Astrocyte (in vitro differentiated cells and primary cell): Measurements from ENCODE around the gene CSKMT. TPM values are rescaled to one million over a fixed set of nuclear protein-coding genes. Genes with fewer than 3 reads are reported as not detected.
"Not testable (repeated sequence)": the region's sequence is repeated elsewhere in the genome, so short reads cannot be mapped to it uniquely, and the experiment has no call there.

Experiments
- DNase-seq: peaks from one replicate; pipeline ENCODE4 v3.0.0-alpha.2; 2010; ENCODE audit warnings: low read depth
- FAIRE-seq: peaks from 2 replicates; lab custom pipeline; 2011; peaks lifted over from hg19 to GRCh38; lab: Jason Lieb, UNC
- H2AFZ ChIP-seq: 2 replicates; pipeline ENCODE4 v1.6.0; 2012; ENCODE audit warnings: low read depth, low read length, inconsistent platforms
- H3K27ac ChIP-seq: 2 replicates; pipeline ENCODE4 v1.5.1; 2011; ENCODE audit warnings: low read depth, low read length, inconsistent platforms
- H3K27me3 ChIP-seq: 2 replicates; pipeline ENCODE4 v1.6.0; 2011; ENCODE audit warnings: low read length, inconsistent platforms; ENCODE audit not compliant: insufficient read depth
- H3K36me3 ChIP-seq: 2 replicates; pipeline ENCODE4 v1.5.1; 2011; ENCODE audit warnings: low read length, inconsistent platforms; ENCODE audit not compliant: insufficient read depth
- H3K4me1 ChIP-seq: 2 replicates; pipeline ENCODE4 v1.5.1; 2011; ENCODE audit warnings: low read length, inconsistent platforms; ENCODE audit not compliant: insufficient read depth
- H3K4me2 ChIP-seq: 2 replicates; pipeline ENCODE4 v1.6.0; 2012; ENCODE audit warnings: low read length, inconsistent platforms
- H3K4me3 ChIP-seq: 2 replicates; pipeline ENCODE4 v1.5.1; 2011; ENCODE audit warnings: low read depth, mild to moderate bottlenecking, low read length, inconsistent platforms; ENCODE audit not compliant: insufficient read depth
- H3K79me2 ChIP-seq: 2 replicates; pipeline ENCODE4 v1.6.0; 2012; ENCODE audit warnings: mild to moderate bottlenecking, low read length, inconsistent platforms; ENCODE audit not compliant: insufficient read depth
- H3K9ac ChIP-seq: 2 replicates; pipeline ENCODE4 v1.6.0; 2012; ENCODE audit warnings: mild to moderate bottlenecking, low read length, inconsistent platforms
- H3K9me3 ChIP-seq: 2 replicates; pipeline ENCODE4 v1.5.1; 2012; ENCODE audit warnings: low read depth, mild to moderate bottlenecking, low read length, inconsistent platforms; ENCODE audit not compliant: insufficient read depth
- H4K20me1 ChIP-seq: 2 replicates; pipeline ENCODE4 v1.6.0; 2012; ENCODE audit warnings: low read length, inconsistent platforms; ENCODE audit not compliant: insufficient read depth
- H3K27ac Mint-ChIP-seq: one replicate; pipeline ENCODE4 v1.8.0; 2021; ENCODE audit warnings: mild to moderate bottlenecking, mixed read lengths; ENCODE audit not compliant: unreplicated experiment
- H3K27me3 Mint-ChIP-seq: one replicate; pipeline ENCODE4 v1.8.0; 2021; ENCODE audit warnings: low read depth, mixed read lengths; ENCODE audit not compliant: unreplicated experiment
- H3K36me3 Mint-ChIP-seq: one replicate; pipeline ENCODE4 v1.8.0; 2021; ENCODE audit warnings: low read depth, mixed read lengths; ENCODE audit not compliant: unreplicated experiment
- H3K4me1 Mint-ChIP-seq: one replicate; pipeline ENCODE4 v1.8.0; 2021; ENCODE audit warnings: low read depth, mixed read lengths; ENCODE audit not compliant: unreplicated experiment
- H3K4me3 Mint-ChIP-seq: one replicate; pipeline ENCODE4 v1.8.0; 2021; ENCODE audit warnings: mild to moderate bottlenecking, moderate library complexity, mixed read lengths; ENCODE audit not compliant: unreplicated experiment
- H3K9me3 Mint-ChIP-seq: one replicate; pipeline ENCODE4 v1.8.0; 2021; ENCODE audit warnings: mild to moderate bottlenecking, mixed read lengths; ENCODE audit not compliant: unreplicated experiment
- EZH2 ChIP-seq: IDR thresholded peaks from 2 replicates; pipeline ENCODE4 v1.6.1; 2012; ENCODE audit warnings: mild to moderate bottlenecking, low read length, inconsistent platforms; ENCODE audit not compliant: insufficient read depth
- total RNA-seq: library from RNA; stranded (reverse); gene quantifications from 2 replicates; pipeline ENCODE4 v1.2.1, GENCODE V29; 2021
- TF ChIP-seq, protein P1 (sequence below): IDR thresholded peaks from 2 replicates; pipeline ENCODE4 v1.5.1; 2011; ENCODE audit warnings: low read depth, mild to moderate bottlenecking, inconsistent platforms, low read length, moderate library complexity; ENCODE audit not compliant: insufficient read depth

Gene CSKMT
- total RNA-seq, 1 donor from 2014 or later = 23.3 TPM

DNA sequence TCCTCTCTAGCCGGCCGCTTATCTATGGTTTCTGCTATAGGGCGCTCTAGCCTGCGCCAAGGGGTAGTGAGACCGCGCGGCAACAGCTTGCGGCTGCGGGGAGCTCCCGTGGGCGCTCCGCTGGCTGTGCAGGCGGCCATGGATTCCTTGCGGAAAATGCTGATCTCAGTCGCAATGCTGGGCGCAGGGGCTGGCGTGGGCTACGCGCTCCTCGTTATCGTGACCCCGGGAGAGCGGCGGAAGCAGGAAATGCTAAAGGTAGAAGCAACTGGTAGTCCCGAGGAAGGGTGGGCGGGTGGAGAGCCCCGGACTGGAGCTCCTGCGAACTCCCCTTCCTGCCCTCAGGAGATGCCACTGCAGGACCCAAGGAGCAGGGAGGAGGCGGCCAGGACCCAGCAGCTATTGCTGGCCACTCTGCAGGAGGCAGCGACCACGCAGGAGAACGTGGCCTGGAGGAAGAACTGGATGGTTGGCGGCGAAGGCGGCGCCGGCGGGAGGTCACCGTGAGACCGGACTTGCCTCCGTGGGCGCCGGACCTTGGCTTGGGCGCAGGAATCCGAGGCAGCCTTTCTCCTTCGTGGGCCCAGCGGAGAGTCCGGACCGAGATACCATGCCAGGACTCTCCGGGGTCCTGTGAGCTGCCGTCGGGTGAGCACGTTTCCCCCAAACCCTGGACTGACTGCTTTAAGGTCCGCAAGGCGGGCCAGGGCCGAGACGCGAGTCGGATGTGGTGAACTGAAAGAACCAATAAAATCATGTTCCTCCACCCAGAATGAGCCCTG lies 6.7 kb downstream of the CSKMT start, which contains the start of the genes LBHD1 and UQCC3:
Gene LBHD1 (minus strand): TSS at position 660 of the 782 bp plus-strand sequence. CDS start 2,236 bp downstream, outside the sequence.
Gene UQCC3 (plus strand): TSS at position 66 of the 782 bp plus-strand sequence. CDS start 73 bp downstream, at position 139.
- Mint-ChIP-seq H3K4me1 (peaks cover 10% of the 10 kb centered on the region), H3K36me3 (peaks cover 6% of the 10 kb centered on the region), H3K27me3 (no peaks in the 10 kb centered on the region), H3K9me3 (no peaks in the 10 kb centered on the region), H3K4me3 (peak within 1 kb of the TSS; percentile 92), H3K27ac (peak within 1 kb of the TSS; percentile 90)
- Histone ChIP-seq H3K27ac (peak within 1 kb of the TSS; percentile 77), H3K4me1 (peaks cover 15% of the 10 kb centered on the region), H3K36me3 (peaks cover 9% of the 10 kb centered on the region), H3K79me2 (peaks cover 56% of the 10 kb centered on the region), H2AFZ (peak within 1 kb of the TSS; percentile 74), H3K4me2 (peak within 1 kb of the TSS; percentile 94), H3K9me3 (no peaks in the 10 kb centered on the region), H3K27me3 (no peaks in the 10 kb centered on the region), H3K9ac (peak within 1 kb of the TSS; percentile 88), H3K4me3 (peak within 1 kb of the TSS; percentile 87), H4K20me1 (peaks cover 9% of the 10 kb centered on the region)
- no peak for FAIRE-seq
- DNase-seq = peak; percentile 80
- TF ChIP-seq EZH2 = no peak
- TF ChIP-seq, protein P1, sequence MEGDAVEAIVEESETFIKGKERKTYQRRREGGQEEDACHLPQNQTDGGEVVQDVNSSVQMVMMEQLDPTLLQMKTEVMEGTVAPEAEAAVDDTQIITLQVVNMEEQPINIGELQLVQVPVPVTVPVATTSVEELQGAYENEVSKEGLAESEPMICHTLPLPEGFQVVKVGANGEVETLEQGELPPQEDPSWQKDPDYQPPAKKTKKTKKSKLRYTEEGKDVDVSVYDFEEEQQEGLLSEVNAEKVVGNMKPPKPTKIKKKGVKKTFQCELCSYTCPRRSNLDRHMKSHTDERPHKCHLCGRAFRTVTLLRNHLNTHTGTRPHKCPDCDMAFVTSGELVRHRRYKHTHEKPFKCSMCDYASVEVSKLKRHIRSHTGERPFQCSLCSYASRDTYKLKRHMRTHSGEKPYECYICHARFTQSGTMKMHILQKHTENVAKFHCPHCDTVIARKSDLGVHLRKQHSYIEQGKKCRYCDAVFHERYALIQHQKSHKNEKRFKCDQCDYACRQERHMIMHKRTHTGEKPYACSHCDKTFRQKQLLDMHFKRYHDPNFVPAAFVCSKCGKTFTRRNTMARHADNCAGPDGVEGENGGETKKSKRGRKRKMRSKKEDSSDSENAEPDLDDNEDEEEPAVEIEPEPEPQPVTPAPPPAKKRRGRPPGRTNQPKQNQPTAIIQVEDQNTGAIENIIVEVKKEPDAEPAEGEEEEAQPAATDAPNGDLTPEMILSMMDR = no peak

DNA sequence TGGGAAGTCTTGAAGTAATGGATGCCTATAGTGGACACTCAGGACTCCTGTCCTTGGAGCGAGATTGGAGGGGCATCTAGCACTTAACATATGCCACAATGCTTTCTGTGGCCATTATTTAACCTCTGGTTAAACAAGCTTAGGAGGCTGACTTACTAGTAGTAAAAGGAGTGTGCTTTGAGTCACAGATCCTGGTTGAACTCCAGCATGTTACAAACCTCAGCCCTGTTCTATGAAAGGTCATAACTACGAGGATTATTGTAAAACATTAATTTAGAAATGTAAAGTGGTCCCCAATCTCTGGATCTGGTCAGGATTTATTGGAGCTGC lies 8.0 kb downstream of the CSKMT start:
- Histone ChIP-seq H3K4me1 (peaks cover 15% of the 10 kb centered on the region), H2AFZ (no peak overlapping the region), H3K27me3 (no peaks in the 10 kb centered on the region), H3K79me2 (peaks cover 57% of the 10 kb centered on the region), H4K20me1 (peaks cover 7% of the 10 kb centered on the region), H3K27ac (no peak overlapping the region), H3K4me3 (no peak overlapping the region), H3K4me2 (peak overlapping the region; percentile 94), H3K9ac (no peak overlapping the region), H3K36me3 (peaks cover 11% of the 10 kb centered on the region), H3K9me3 (no peaks in the 10 kb centered on the region)
- H3K27ac Mint-ChIP-seq = no peak overlapping the region
- peaks cover 12% of the 10 kb centered on the region for H3K4me1 Mint-ChIP-seq
- peak overlapping the region; percentile 92 for H3K4me3 Mint-ChIP-seq
- no peak for FAIRE-seq
- DNase-seq = no peak
- H3K27me3 Mint-ChIP-seq = no peaks in the 10 kb centered on the region
- H3K36me3 Mint-ChIP-seq = peaks cover 7% of the 10 kb centered on the region
- TF ChIP-seq, protein P1 = no peak
- TF ChIP-seq EZH2 = no peak
- H3K9me3 Mint-ChIP-seq = no peaks in the 10 kb centered on the region

DNA sequence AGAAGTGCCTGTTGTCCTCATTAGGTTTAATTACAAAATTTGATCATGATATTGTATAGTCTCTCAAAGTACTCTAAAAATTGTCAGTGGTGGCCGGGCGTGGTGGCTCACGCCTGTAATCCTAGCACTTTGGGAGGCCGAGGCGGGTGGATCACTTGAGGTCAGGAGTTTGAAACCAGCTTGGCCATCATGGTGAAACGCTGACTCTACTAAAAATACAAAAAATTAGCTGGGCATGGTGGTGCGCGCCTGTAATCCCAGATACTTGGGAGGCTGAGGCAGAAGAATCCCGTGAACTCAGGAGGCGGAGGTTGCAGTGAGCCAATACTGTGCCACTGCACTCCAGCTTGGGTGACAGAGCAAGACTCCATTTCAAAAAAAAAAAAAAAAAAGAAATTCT lies 10.3 kb downstream of the CSKMT start:
- not testable (repeated sequence) for H3K9ac ChIP-seq, H4K20me1 ChIP-seq, H3K9me3 ChIP-seq, H3K27me3 Mint-ChIP-seq, H3K4me2 ChIP-seq, H2AFZ ChIP-seq, H3K27me3 ChIP-seq, H3K4me3 Mint-ChIP-seq, DNase-seq, H3K27ac ChIP-seq, FAIRE-seq, H3K27ac Mint-ChIP-seq, H3K4me3 ChIP-seq, H3K9me3 Mint-ChIP-seq, H3K36me3 Mint-ChIP-seq
- H3K79me2 ChIP-seq = peaks cover 63% of the 10 kb centered on the region
- H3K4me1 Mint-ChIP-seq = peaks cover 12% of the 10 kb centered on the region
- H3K4me1 ChIP-seq = peaks cover 22% of the 10 kb centered on the region
- H3K36me3 ChIP-seq = peaks cover 11% of the 10 kb centered on the region
